Activated effector memory CD4-positive, alpha-beta T cell treated with anti-CD3 and anti-CD28 coated beads, Interleukin-2, amount 50 U/mL, for 16 hours (primary cell): ENCODE measurements around the gene CNP.
A peak's percentile ranks its signal among the peaks of the same experiment; 100 is the strongest.
"Not testable (repeated sequence)": the region's sequence is repeated elsewhere in the genome, so short reads cannot be mapped to it uniquely, and the experiment has no call there.

Source experiments
- DNase-seq: peaks from one replicate; pipeline ENCODE4 v3.0.0-alpha.2; 2020

Gene CNP

GRCh38 chr17:41966463-41967140 lies at the start of gene CNP:
TSS of gene CNP (plus strand) at chr17:41966795. CDS start at chr17:41966885, 90 bp downstream.
- peak; percentile 97 for DNase-seq

GRCh38 chr17:41917192-41917591 lies 49.4 kb upstream of the CNP start:
- DNase-seq, result no peak

GRCh38 chr17:41917679-41918313 lies 48.8 kb upstream of the CNP start:
- peak; percentile 82 for DNase-seq

- DNase-seq, result peak; percentile 99
These were observed 48.1 kb upstream of the CNP start, which contains the start of gene ACLY for GRCh38 chr17:41918314-41919164. TSS of gene ACLY (minus strand) at chr17:41918951. CDS start at chr17:41913873, 5,078 bp downstream.

- DNase-seq, result peak; percentile 65
These were observed 47.3 kb upstream of the CNP start for GRCh38 chr17:41919165-41919817.

GRCh38 chr17:41919840-41920579 lies 46.6 kb upstream of the CNP start:
- DNase-seq, result no peak

- DNase-seq, result no peak
These were observed 46.0 kb upstream of the CNP start for GRCh38 chr17:41920580-41920955.

- no peak for DNase-seq
These were observed 40.5 kb upstream of the CNP start for GRCh38 chr17:41925991-41926590.

GRCh38 chr17:41928693-41929251 lies 37.8 kb upstream of the CNP start:
- DNase-seq, result no peak

GRCh38 chr17:41930009-41930832 lies 36.4 kb upstream of the CNP start, which contains the start of gene ODAD4:
TSS of gene ODAD4 (plus strand) at chr17:41930617. CDS start at chr17:41930724, 107 bp downstream.
- DNase-seq, result peak; percentile 99

GRCh38 chr17:41930833-41931156 lies 35.8 kb upstream of the CNP start:
- DNase-seq, result not testable (repeated sequence)

- DNase-seq, result not testable (repeated sequence)
These were observed 34.9 kb upstream of the CNP start for GRCh38 chr17:41931715-41932114.

- no peak for DNase-seq
These were observed 33.7 kb upstream of the CNP start for GRCh38 chr17:41932816-41933389.

GRCh38 chr17:41935641-41936040 lies 31.0 kb upstream of the CNP start:
- DNase-seq, result no peak

GRCh38 chr17:41937970-41938954 lies 28.3 kb upstream of the CNP start:
- no peak for DNase-seq

GRCh38 chr17:41939044-41939692 lies 27.4 kb upstream of the CNP start:
- DNase-seq, result no peak

- no peak for DNase-seq
These were observed 26.9 kb upstream of the CNP start for GRCh38 chr17:41939693-41940090.

- DNase-seq, result no peak
These were observed 25.4 kb upstream of the CNP start for GRCh38 chr17:41941168-41941567.
